AG09309 (cell line): ENCODE measurements around the gene PCYT2.

Experiments used
- DNase-seq: peaks from one replicate; pipeline ENCODE4 v3.0.0-alpha.2; 2010; ENCODE audit warnings: low read depth
- H3K4me3 ChIP-seq: 2 replicates; pipeline ENCODE4 v1.5.1; 2011; ENCODE audit warnings: mild to moderate bottlenecking, low read depth, low read length, moderate library complexity; ENCODE audit not compliant: control insufficient read depth
- TF ChIP-seq, protein P1 (sequence below): IDR thresholded peaks from 2 replicates; pipeline ENCODE4 v1.5.1; 2011; ENCODE audit warnings: mild to moderate bottlenecking, low read depth, low read length, inconsistent platforms; ENCODE audit not compliant: insufficient read depth, control insufficient read depth; ENCODE audit errors: missing control alignments

Gene PCYT2

DNA sequence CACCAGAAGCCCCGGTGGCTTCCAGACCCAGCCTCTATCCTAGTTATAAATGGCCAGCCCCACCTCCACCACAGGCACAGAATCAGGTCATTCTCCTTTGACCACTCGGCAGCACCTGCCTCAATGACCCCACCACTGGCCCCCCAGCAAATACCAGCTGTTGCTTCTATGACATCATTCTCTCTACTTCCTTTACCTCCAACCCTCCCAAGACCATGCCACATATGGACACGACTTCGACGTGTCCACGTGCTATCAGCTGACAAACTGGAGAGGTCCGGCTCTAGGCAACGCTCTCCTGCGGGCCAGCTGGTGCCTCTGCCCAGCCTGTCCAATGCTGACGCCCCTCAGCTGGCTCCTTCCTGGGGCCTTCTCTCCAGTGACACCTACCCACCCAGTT lies 25.7 kb downstream of the PCYT2 start:
- DNase-seq, result no peak
- no peak overlapping the region for H3K4me3 ChIP-seq

DNA sequence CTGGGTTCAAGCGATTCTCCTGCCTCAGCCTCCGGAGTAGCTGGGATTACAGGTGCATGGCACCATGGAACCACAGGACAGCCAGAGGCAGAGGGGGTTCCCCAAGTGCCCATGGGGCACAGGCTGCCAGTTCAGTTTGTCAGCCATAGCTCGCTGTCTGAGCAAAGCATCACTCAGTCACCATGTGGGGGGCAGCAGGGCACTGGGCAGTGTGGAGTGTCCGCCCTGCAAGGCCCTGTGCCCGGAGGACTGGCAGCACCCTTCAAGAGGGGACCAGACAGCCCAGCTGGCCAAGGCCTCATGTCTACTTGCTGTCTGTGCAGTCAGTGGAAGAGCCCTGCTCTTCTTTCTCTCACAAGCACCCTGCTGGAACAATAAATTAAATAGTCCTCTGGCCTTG lies 26.2 kb downstream of the PCYT2 start:
- no peak overlapping the region for H3K4me3 ChIP-seq
- TF ChIP-seq, protein P1, sequence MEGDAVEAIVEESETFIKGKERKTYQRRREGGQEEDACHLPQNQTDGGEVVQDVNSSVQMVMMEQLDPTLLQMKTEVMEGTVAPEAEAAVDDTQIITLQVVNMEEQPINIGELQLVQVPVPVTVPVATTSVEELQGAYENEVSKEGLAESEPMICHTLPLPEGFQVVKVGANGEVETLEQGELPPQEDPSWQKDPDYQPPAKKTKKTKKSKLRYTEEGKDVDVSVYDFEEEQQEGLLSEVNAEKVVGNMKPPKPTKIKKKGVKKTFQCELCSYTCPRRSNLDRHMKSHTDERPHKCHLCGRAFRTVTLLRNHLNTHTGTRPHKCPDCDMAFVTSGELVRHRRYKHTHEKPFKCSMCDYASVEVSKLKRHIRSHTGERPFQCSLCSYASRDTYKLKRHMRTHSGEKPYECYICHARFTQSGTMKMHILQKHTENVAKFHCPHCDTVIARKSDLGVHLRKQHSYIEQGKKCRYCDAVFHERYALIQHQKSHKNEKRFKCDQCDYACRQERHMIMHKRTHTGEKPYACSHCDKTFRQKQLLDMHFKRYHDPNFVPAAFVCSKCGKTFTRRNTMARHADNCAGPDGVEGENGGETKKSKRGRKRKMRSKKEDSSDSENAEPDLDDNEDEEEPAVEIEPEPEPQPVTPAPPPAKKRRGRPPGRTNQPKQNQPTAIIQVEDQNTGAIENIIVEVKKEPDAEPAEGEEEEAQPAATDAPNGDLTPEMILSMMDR, result no peak
- DNase-seq, result no peak

More for the DNA sequence above, 25.7 kb downstream of the PCYT2 start:
- TF ChIP-seq, protein P1, result no peak

DNA sequence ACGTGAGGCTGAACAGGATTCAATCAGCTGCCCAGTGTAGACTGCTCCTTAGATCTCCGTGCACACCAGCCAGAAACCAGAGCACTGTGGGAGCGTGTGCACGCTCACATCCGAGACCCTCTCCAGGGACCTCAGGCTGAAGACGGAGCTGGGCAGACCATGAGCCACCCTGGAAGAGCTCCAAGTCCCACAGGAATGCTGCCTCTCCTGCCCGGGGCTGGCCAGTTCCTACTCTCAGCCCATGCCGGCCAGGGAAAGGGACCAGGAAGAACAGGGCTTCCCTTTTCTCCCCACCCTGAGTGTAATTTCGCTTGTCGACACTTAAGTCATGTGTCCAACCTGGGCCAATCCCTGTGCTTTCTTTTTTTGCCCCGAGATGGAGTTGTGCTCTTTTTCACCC lies 26.7 kb downstream of the PCYT2 start:
- TF ChIP-seq, protein P1, result no peak
- H3K4me3 ChIP-seq, result no peak overlapping the region
- DNase-seq, result no peak

DNA sequence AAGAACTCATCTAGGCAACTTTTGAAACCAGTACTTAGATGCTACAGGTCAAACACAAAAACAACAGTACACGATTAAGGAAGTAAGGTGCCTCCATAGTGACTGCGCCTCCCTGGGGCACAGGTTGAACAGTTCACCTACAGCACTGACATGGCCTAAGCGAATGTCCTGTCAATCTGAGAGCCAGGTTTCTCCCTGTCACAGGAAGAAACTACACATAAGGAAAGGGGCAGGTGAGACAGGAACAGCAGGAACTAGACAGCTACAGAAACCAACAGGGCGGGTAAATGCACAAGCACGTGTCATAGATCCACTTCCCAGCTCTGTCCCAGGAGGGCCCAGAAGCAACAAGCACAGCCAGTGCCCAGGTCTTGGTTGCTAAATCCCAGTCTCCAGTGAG lies 32.1 kb downstream of the PCYT2 start:
- H3K4me3 ChIP-seq, result no peak overlapping the region
- TF ChIP-seq, protein P1, result no peak
- DNase-seq, result no peak

DNA sequence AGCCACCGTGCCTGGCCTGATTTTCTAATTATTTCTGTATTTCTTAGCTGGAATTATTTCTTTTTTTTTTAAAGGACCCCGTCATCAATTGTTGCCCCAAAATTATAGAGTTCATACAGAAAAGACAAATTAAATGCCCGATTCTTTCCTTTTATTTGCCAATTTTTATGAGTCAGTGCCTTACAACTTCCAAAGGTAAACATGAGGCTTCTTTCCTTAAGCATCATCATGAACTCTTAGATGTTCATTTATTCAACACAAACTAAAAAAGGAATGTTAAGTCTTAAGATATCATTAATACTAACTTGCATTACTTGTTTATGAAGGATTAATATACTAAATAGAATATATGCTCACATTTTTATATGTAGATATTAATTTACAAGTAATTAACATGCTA lies 32.9 kb downstream of the PCYT2 start:
- TF ChIP-seq, protein P1, result no peak
- no peak for DNase-seq
- no peak overlapping the region for H3K4me3 ChIP-seq

DNA sequence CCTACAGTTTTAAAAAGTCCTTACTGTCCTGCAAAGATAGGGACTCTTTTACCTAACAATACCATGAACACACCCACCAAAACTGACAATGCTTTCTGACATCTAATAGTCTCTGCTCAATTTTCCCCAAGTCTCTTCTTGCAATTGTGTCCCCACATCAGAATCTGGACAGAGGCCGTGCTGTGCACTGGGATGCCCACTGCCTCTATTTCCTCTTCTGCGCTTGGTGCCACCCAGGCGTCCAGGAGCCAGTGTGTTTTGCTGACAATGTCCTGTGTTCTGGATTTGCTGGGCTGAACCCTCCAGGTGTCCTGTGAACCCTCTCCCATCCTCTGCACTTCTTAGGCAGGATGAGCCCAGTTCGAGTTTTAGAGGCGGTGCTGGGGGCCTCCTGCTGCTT lies 33.6 kb downstream of the PCYT2 start:
- no peak for DNase-seq
- no peak overlapping the region for H3K4me3 ChIP-seq
- TF ChIP-seq, protein P1, result no peak

DNA sequence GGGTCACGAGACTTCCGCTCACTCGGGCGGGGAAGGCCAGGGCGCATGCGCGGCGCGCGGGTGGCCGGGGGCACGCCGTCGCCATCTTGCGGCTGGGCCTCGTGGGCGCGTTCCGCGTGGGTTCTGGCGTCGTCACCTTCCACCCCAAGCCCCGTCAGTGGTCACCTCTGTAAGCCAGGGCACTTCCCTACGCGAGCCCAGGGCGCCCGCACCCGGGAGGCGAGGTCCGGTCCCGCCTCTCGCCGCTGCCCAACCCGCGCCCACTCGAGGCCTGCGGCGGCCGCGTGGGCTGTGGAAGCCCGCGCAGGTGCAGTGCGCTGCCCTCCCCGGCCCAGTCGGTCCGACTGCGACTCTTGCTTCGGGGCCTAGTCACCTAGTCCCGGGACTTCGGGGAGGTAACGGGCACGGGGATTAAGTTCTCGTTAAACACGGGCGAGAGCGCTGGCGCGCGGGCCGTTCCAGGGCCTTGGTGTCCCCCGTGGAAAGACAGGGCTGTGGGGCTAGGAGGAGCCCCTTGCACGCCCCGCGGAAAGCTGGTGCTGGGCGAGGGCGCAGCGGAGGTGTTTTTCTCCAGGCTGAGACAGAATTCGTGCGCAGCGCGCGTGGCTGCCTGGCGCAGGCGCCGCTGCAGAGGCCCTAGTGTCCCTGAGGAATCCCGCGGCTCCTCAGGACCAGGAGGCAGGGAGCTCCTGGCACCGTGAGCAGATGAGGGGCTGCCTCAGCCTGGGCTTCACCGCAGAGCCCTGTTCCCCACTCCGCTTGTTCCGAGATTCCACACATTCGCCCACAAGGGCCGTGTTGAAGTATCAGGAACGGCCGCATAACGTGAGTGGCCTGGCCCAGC lies 39.6 kb downstream of the PCYT2 start:
- no peak for DNase-seq
- H3K4me3 ChIP-seq, result peak overlapping the region; percentile 75
- TF ChIP-seq, protein P1, result no peak
